Activated T-cell treated with anti-CD3 and anti-CD28 coated beads for 48 hours (primary cell): ENCODE data around the gene DHDDS.

Experiments
- DNase-seq: peaks from one replicate; pipeline ENCODE4 v3.0.0-alpha.2; 2020; ENCODE audit warnings: low read depth

Gene DHDDS

GRCh38 chr1:26417111-26417759, 14.9 kb upstream of the DHDDS start:
- DNase-seq, result peak; percentile 79

DNA sequence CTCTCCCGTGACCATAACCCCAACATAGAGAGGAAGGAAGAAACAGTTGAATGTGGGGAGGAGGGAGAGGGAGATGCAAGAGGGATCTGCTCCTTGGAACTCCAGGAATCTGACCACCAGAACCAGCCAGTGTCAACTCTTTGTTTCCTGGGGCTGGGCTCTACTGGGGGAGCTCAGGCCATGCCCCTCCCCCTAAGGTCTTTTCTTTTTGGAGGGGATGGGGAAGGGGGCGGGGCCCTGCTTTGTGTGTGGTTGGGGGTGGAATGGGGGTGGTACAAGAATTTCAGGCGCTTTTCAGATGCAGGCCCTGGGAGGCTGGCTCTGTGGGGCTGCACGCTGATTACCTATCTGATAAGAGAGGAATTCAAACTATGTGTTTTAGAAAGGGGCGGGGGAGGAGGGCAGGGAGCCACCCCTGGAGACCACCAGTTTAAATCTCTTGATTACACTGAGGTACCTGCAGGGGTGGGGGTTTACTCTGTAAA, 13.2 kb upstream of the DHDDS start:
- no peak for DNase-seq

GRCh38 chr1:26419494-26419893, 12.6 kb upstream of the DHDDS start:
- no peak for DNase-seq

DNA sequence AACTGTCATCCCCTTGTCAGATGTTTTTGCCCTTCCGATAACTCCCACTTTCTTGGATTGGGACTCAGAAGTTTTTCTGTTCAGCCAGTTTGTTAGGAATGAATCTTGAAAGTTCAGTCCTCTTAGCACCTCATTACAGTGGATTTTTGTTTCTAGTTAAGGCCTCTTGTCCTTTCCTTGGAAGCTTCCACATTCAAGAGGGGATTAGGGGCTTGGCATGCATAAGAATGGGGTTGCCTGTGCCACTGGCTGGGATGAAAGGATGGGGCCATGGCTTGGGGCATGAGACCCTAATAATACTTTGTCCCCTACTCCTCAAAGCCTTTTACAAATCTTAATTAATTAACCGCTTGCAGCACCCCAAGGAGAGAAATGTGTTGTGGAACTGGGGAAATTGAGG, 2.4 kb upstream of the DHDDS start:
- no peak for DNase-seq

DNA sequence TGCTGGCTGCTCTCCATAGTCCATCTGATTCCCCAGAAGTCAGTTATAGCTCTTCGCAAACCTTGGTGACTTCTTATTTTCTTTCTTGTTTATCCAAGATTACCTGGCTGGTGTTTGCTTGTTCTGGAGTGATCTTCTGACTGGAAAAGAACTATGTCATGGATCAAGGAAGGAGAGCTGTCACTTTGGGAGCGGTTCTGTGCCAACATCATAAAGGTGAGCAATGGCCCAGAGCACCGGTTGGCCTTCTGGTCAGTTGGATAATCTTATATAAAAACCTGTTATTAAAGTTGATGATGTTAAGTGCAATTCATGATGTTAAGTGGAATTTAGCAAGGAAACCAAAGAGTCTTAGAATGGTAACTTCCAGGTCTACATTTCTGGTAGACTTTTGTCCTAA, 672 bp downstream of the DHDDS start:
- DNase-seq, result no peak

DNA sequence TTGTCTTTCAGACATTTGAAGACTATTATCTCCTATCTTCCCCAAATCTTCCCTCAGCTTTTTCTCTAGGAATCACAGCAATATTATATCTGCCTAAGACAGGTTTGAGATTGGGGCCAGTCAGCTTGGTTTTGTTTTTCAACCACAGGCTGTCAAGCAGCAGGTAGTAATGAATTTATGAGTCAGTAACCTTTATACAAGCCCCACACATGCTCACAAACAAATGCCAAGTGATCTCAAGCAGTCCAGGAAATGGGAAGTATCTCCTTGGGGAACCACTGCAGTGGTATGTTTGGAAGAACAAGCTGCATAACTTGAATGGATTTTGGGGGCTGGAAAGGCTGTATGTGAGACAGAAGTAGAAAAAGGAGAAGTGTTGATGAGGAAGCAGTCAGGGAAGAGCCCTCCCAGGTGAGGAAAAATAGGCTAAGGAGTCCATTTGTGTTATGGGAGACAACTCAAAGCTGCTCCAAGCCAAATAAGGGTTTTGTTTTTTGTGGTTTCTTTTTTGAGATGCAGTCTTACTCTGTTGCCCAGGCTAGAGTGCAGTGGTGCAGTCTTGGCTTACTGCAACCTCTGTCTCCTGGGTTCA, 2.1 kb downstream of the DHDDS start:
- no peak for DNase-seq

DNA sequence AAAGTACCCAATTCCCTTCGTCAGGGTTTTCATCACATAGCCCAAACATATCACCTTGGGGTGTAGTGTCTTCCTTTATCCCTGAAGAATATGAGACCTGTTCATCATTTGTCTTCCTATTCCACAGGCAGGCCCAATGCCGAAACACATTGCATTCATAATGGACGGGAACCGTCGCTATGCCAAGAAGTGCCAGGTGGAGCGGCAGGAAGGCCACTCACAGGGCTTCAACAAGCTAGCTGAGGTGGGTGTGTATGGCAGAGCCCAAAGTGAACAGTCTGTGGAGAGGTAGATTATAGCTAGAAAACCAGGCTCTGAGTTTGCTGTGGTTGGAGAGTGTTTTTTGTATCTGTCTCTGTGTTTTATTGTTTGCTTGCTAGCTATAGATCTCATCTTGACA, 5.9 kb downstream of the DHDDS start:
- no peak for DNase-seq

GRCh38 chr1:26440259-26440658, 8.1 kb downstream of the DHDDS start:
- no peak for DNase-seq

GRCh38 chr1:26449868-26450267, 17.7 kb downstream of the DHDDS start:
- no peak for DNase-seq

DNA sequence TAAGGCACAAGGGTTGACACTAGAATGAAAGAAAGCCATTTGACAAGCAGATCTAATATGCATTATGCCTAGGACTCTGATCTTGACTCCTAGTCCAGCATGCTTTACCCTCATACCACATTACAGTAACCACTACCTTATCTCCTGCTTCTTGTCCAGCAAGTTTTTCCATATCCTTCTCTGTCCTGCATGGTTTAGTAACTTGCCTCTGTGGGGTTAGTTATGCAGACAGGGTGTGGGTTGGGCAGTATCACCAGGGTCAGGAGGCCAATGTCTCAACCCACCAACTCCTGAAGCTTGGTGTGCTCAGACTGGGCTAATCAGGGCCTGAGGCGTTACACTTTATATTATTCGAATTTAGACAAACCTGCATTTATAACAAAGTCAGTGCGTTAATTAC, 18.8 kb downstream of the DHDDS start:
- DNase-seq, result no peak

GRCh38 chr1:26452459-26453183, 20.5 kb downstream of the DHDDS start:
- no peak for DNase-seq

GRCh38 chr1:26459148-26459547, 27.0 kb downstream of the DHDDS start:
- no peak for DNase-seq

- DNase-seq, result no peak
These were observed 27.5 kb downstream of the DHDDS start for GRCh38 chr1:26459573-26460031.

DNA sequence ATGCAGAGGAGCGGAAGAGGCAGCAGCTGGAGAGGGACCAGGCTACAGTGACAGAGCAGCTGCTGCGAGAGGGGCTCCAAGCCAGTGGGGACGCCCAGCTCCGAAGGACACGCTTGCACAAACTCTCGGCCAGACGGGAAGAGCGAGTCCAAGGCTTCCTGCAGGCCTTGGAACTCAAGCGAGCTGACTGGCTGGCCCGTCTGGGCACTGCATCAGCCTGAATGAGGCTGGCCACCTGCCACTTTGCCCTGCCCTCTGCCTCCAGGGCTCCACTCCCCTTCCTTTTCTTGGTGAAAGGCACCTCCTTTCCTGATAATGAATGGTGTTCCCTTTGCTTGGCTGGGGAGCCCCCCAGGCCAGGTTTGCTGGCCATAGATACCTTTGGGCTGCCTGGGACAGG, 36.8 kb downstream of the DHDDS start:
- no peak for DNase-seq

GRCh38 chr1:26469558-26469957, 37.4 kb downstream of the DHDDS start:
- DNase-seq, result no peak

GRCh38 chr1:26470878-26471497, 38.9 kb downstream of the DHDDS start:
- DNase-seq, result no peak

GRCh38 chr1:26471498-26472319, 39.6 kb downstream of the DHDDS start:
- no peak for DNase-seq

DNA sequence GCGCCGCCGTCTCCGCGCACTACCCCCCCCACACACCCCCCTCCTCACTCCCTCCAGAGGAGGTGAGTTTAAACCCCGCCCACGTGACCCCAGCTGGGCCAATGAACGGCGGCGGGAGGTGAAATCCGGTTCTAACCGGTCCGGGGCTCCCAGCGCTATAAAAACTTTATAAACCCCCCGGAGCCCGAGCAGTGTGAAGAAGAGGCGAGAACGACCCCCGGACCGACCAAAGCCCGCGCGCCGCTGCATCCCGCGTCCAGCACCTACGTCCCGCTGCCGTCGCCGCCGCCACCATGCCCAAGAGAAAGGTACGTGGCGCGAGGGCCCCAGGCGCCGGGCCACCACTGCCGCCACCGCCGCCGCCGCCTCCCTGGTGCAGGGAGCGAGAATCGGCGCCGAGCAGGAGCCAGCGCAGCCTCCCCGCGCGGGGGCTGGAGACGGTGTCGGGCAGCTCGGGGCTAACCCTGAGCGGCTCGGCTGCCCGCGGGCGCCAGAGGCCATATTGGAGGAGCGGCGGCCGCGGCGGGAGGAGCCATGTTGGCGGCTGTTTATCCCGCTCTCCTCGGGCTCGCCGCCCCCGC, 40.3 kb downstream of the DHDDS start, which contains the start of gene HMGN2:
HMGN2 (plus strand) TSS at position 121 of the 581 bp plus-strand sequence; CDS start at position 294, 173 bp downstream.
- peak; percentile 84 for DNase-seq

DNA sequence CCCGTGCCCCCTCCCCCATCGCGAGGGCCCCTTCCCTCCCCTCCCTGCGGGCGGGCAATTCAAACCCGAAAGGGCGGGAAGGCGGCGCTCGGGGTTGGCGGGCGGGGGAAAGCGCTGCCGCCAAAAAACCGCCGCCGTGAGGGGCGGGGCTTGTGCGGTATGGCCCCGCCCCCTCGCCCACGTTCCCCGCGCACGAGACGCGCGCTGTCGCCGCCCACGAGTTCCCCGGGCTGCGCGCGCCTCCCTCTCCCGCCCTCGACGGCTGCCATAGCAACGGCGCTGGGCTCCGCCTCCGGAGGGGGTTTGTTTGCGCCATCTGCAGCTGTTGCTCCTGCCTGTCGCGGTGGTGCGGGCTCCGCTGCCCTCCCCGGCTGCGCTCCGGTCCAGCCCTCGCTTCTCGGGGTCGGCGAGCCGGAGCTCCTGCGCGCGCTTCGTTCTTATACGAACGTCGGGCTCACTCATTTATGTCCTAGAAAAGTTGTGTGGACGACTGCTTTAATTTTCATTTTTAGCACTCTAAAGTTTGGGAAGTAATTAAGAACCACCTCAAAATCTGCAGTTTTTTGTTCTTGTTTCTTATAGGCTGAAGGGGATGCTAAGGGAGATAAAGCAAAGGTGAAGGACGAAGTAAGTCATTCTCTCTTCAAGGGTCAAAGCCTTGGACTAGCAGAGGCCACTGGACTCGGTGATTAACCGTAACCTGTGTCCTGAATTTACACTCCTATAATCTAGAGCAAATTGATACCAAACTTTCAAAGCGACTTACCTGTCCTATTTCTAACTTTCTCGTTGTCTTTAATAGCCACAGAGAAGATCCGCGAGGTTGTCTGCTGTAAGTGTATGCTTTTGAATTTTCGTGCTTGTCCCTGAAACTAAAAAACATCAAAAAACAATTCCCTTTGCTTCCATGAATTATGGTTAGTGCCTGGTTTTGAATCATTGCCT, 41.1 kb downstream of the DHDDS start:
- peak; percentile 95 for DNase-seq

- no peak for DNase-seq
These were observed 42.7 kb downstream of the DHDDS start for GRCh38 chr1:26474818-26475217.
